HG02852 (cell line): ENCODE results near the gene RBMS3.
"Not testable (repeated sequence)": the region's sequence is repeated elsewhere in the genome, so short reads cannot be mapped to it uniquely, and the experiment has no call there.

ENCODE experiments used
- ATAC-seq: cut with Tn5 transposase; IDR thresholded peaks from one replicate; pipeline ENCODE4 v1.9.1; 2021; ENCODE audit warnings: mild to moderate bottlenecking, moderate library complexity; ENCODE audit not compliant: unreplicated experiment

RBMS3 gene

DNA sequence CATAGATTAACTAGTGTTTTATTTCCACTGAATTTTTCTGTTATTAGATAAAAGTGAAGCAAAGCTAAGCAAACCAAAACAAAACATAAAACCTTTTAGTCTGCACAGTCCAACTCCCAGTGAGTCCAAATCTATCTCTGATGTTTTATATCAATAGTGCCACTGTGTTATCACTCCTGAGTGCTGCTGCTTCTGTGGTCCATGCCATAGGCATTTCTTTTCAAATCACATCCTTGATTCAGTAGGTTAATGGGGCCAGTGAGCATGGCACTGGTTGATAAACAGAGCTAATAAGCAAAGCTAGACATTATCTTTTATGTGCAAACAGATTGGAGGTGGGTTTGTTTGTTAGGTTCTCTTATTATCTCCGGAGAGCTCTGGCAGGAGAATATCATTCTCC, 30.0 kb downstream of the RBMS3 start:
- no peak for ATAC-seq

- ATAC-seq, result no peak
Measured at GRCh38 chr3:29311795-29312194, 30.9 kb downstream of the RBMS3 start.

GRCh38 chr3:29312395-29312794, 31.5 kb downstream of the RBMS3 start:
- ATAC-seq, result no peak

- no peak for ATAC-seq
Measured at GRCh38 chr3:29312960-29313452, 32.1 kb downstream of the RBMS3 start.

- ATAC-seq, result no peak
Measured at GRCh38 chr3:29313981-29314726, 33.3 kb downstream of the RBMS3 start.

GRCh38 chr3:29314727-29315088, 33.8 kb downstream of the RBMS3 start:
- ATAC-seq, result no peak

- no peak for ATAC-seq
Measured at GRCh38 chr3:29317659-29318173, 36.8 kb downstream of the RBMS3 start.

GRCh38 chr3:29318251-29318650, 37.4 kb downstream of the RBMS3 start:
- ATAC-seq, result no peak

DNA sequence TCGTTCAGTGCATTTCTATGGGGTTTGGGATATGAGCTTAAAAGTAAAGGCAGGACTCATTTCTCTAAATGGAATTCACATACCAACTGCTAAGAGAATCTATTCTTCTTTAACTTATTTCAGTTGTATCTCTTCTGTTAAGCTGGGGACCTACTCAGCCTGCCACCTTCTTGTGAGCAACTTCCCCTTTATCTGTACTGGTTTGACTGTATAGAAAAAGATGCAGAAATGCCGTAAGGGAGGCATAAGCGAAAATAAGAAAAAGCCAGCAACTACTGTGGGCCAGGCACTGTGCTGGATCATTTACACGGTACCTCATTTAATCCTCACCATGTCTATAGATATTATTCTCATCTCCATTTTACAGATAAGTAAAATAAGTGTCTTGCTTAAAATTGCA, 38.4 kb downstream of the RBMS3 start:
- peak; percentile 79 for ATAC-seq

DNA sequence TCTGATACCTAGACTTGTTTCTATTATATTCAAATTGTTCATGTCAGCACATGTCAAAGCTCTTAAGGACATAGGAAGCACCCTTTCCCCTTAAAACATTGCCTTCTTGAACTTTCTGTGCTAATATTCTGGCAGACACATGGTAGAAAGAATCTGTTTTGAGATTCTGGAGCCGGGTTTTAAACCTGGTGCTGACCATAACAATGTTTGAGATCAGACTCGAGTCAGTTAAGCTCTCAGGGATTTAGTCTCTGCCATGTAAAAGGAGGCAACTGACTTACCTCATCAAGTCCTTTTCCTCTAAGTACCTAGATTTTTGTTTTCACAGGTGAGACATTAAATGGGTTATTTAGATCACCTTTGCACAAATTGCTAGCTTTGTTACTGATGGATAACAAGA, 38.9 kb downstream of the RBMS3 start:
- no peak for ATAC-seq

DNA sequence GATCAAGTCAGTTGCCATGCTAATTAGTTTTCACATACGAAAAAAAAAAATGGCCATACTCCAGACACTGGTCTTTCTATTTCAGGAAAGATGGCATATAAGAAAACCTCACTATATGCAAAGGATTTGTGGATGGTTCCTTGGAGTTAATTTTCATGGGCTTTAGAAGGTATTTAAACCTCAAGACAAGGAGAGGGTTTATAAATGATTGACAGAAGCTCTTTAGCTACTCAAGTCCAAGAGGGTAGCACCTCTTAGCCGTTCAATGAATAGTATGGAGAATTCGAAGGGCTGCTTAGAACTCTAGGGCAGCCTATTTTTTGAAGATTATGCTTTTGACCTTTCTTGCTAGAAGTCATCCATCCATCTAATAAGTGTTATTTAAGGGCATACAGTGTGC, 41.7 kb downstream of the RBMS3 start:
- ATAC-seq, result no peak

- ATAC-seq, result peak; percentile 93
Measured at GRCh38 chr3:29324180-29324651, 43.3 kb downstream of the RBMS3 start.

GRCh38 chr3:29326540-29326939, 45.7 kb downstream of the RBMS3 start:
- not testable (repeated sequence) for ATAC-seq

DNA sequence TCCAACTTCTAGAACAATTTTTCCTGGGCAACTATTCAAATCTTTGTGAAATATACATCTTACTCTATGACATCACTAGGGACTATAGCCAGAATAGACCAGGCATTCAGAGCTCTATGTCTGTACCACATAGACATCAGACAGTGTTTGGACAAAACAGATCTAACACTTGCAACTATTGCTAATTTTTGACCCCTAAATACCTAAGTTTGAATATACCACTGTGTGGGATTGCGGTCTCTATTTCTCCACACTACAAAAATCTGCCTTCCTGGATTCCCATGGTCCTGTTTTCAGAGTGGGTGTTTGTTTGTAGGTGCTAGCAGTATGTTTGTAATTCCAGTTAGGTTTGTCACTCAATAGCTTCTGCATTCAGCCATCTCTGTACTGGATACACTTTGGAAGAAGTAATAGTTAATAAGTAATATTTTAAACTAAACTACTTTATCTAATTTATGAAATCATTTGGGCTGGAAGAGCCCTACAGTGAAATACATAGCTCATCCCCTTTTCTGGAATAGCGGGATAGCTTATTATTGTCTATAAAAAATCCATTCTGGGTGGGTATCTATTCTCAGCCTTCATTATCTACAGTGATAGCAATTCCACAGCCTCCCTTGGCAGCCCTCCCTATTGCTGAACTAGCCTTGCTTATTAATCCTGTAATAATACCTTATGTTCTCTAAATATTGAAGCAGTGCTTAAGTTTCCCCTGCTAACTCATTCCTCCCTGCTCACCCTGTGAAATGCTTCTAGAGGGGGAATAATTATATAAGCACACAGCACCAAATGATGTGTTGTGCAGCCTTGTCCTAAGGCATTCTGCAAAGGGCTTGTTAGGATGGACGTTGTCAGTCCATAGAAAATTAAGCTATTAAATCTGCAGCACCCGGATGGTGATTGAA, 49.4 kb downstream of the RBMS3 start:
- ATAC-seq, result no peak

GRCh38 chr3:29331035-29331434, 50.2 kb downstream of the RBMS3 start:
- no peak for ATAC-seq

GRCh38 chr3:29331456-29332194, 50.8 kb downstream of the RBMS3 start:
- ATAC-seq, result no peak

- ATAC-seq, result peak; percentile 35
Measured at GRCh38 chr3:29332195-29332637, 51.3 kb downstream of the RBMS3 start.

DNA sequence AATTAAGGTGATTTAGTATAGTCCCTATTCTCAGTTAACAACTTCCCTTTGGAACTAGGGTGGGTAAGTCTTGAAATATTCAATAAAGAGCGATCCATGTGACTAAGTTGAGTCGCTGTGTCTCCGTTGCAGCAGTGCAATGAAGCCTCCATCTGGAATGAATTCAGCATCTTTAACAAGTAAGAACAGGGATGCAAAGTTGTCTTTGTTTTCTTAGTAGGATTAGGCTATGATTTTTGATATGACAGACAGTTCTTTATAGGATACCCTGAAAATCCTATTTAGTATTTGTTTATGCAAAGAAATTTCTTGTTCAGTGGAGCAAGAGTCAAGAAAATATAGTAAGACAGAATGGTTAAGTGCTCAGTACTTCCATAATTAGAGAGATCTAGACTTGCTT, 52.7 kb downstream of the RBMS3 start:
- no peak for ATAC-seq

DNA sequence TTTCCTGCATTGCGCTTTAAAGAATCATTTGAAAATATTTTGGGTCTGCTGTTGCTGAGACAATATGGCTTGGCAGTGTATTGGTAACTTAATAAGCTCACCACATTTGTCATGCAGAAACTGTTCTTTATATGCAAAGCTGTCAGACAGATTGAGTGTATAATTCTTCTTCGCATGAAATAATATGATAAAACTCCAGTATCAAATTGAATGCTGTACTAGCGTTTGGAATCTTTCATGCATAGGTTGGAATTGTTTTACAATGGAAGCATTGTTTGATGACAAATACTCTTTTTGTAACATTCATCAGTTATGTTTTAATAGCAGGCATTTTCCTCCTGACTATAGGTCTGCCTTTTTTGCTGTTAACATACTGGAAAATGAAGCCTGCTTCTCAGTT, 53.8 kb downstream of the RBMS3 start:
- ATAC-seq, result no peak

DNA sequence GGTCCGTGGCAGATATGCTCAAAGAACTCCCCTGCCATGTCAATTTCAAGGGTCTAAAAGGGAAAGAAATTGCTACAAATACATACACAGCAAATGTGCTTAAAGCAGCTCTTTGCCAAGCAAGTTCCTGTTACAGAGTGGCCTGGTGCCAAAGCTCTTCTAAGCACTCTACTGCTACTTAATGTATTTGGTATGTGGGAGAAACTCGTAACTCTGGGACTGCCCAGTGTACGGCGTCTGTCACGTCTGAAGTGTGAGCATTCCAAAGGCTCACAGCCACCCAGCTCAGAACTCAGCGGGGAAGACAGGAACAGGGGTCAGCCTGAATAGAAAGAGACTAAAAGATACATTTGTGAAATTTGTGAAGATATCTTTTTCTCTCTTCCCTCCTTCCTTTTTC, 54.6 kb downstream of the RBMS3 start:
- no peak for ATAC-seq

GRCh38 chr3:29335943-29336342, 55.1 kb downstream of the RBMS3 start:
- no peak for ATAC-seq
